SH-SY5Y (cell line): ENCODE measurements around the gene BANF2.

Experiments used
- GATA2 ChIP-seq: IDR thresholded peaks from 2 replicates; pipeline ENCODE4 v1.6.1; 2011; ENCODE audit warnings: mild to moderate bottlenecking, low read depth, low read length
- GATA3 ChIP-seq: IDR thresholded peaks from 2 replicates; pipeline ENCODE4 v1.6.1; 2011; ENCODE audit warnings: low read depth, mild to moderate bottlenecking, low read length, moderate library complexity

- TF ChIP-seq GATA3 (no peak), GATA2 (no peak)
Measured at GRCh38 chr20:17785007-17785406, 85.2 kb downstream of the BANF2 start.
